Measurements from ENCODE around the gene SLC30A2. TPM values are rescaled to one million over a fixed set of nuclear protein-coding genes. Genes with fewer than 3 reads are reported as not detected.

SLC30A2 gene
- total and polyA plus RNA-seq, 9 of the 15 experiments (the other 6 are each of a cell fraction or from before 2014, with no cell fraction given), result 0.01 to 0.18 (median 0.06) TPM; not detected in 3

Small RNA genes within 50 kb of the gene (small RNA-seq; reads per million reads assigned to genes)
- gene RF00283, result not detected
- gene RF00492, result not detected

Other genes starting within 250 kb of the SLC30A2 start
Only the 7 nearest of the 17 such genes appear.
- gene PAFAH2, start 48.1 kb downstream of the SLC30A2 start, total RNA-seq (2014; rRNA removed), result 5.5 and 6.5 TPM in 2 replicates
- gene PAFAH2, start 48.1 kb downstream of the SLC30A2 start, total RNA-seq (2014; rRNA removed; fragmentation: Illumina TruSeq; extraction: Trizol), result 6.4 and 6.8 TPM in 2 replicates
- 6.3 and 6.4 TPM in 2 replicates for gene PAFAH2, start 48.1 kb downstream of the SLC30A2 start, total RNA-seq (2015; rRNA removed; fragmentation: Illumina TruSeq; extraction: Trizol)
- gene PAFAH2, start 48.1 kb downstream of the SLC30A2 start, total RNA-seq (2021), result 4.7 and 5.9 TPM in 2 replicates
- gene PAFAH2, start 48.1 kb downstream of the SLC30A2 start, polyA plus RNA-seq (2011; rRNA removed), result 7.5 and 10.9 TPM in 2 replicates
- 7.0 and 8.7 TPM in 2 replicates for gene PAFAH2, start 48.1 kb downstream of the SLC30A2 start, polyA plus RNA-seq (2014; fragmentation: Illumina TruSeq; extraction: Trizol)
- 1 to 10 TPM; 4.2 to 7.0 TPM for gene PAFAH2, start 48.1 kb downstream of the SLC30A2 start, polyA plus RNA-seq (2014; fragmentation: Nextera tagmentation; extraction: Ambion mirVana)
- gene PAFAH2, start 48.1 kb downstream of the SLC30A2 start, polyA plus RNA-seq (2014; rRNA removed), result 6.0 and 6.9 TPM in 2 replicates
- gene EXTL1, start 24.3 kb downstream of the SLC30A2 start, total RNA-seq (2014; rRNA removed), result 0.12 and 0.23 TPM in 2 replicates
- gene EXTL1, start 24.3 kb downstream of the SLC30A2 start, total RNA-seq (2014; rRNA removed; fragmentation: Illumina TruSeq; extraction: Trizol), result 0.04 TPM in 1 of 2 replicates, not detected in the other
- 0.07 and 0.08 TPM in 2 replicates for gene EXTL1, start 24.3 kb downstream of the SLC30A2 start, total RNA-seq (2015; rRNA removed; fragmentation: Illumina TruSeq; extraction: Trizol)
- 0.13 and 0.16 TPM in 2 replicates for gene EXTL1, start 24.3 kb downstream of the SLC30A2 start, total RNA-seq (2021)
- gene EXTL1, start 24.3 kb downstream of the SLC30A2 start, polyA plus RNA-seq (2011; rRNA removed), result 0.07 and 0.11 TPM in 2 replicates
- gene EXTL1, start 24.3 kb downstream of the SLC30A2 start, polyA plus RNA-seq (2014; fragmentation: Illumina TruSeq; extraction: Trizol), result 0.06 TPM in 1 of 2 replicates, not detected in the other
- gene EXTL1, start 24.3 kb downstream of the SLC30A2 start, polyA plus RNA-seq (2014; fragmentation: Nextera tagmentation; extraction: Ambion mirVana), result not detected
- gene EXTL1, start 24.3 kb downstream of the SLC30A2 start, polyA plus RNA-seq (2014; rRNA removed), result 0.09 and 0.16 TPM in 2 replicates
- 0.24 and 0.50 TPM in 2 replicates for gene TRIM63, start 21.5 kb upstream of the SLC30A2 start, total RNA-seq (2014; rRNA removed)
- 0.32 and 0.36 TPM in 2 replicates for gene TRIM63, start 21.5 kb upstream of the SLC30A2 start, total RNA-seq (2014; rRNA removed; fragmentation: Illumina TruSeq; extraction: Trizol)
- gene TRIM63, start 21.5 kb upstream of the SLC30A2 start, total RNA-seq (2015; rRNA removed; fragmentation: Illumina TruSeq; extraction: Trizol), result 0.19 and 0.22 TPM in 2 replicates
- gene TRIM63, start 21.5 kb upstream of the SLC30A2 start, total RNA-seq (2021), result 0.16 and 0.44 TPM in 2 replicates
- gene TRIM63, start 21.5 kb upstream of the SLC30A2 start, polyA plus RNA-seq (2011; rRNA removed), result 0.42 and 0.57 TPM in 2 replicates
- gene TRIM63, start 21.5 kb upstream of the SLC30A2 start, polyA plus RNA-seq (2014; fragmentation: Illumina TruSeq; extraction: Trizol), result 0.28 and 0.48 TPM in 2 replicates
- under 1 TPM; 0.08 to 0.10 TPM for gene TRIM63, start 21.5 kb upstream of the SLC30A2 start, polyA plus RNA-seq (2014; fragmentation: Nextera tagmentation; extraction: Ambion mirVana)
- gene TRIM63, start 21.5 kb upstream of the SLC30A2 start, polyA plus RNA-seq (2014; rRNA removed), result 0.22 and 0.40 TPM in 2 replicates
- gene PDIK1L, start 65.7 kb upstream of the SLC30A2 start, total RNA-seq (2014; rRNA removed), result 12.8 and 13.7 TPM in 2 replicates
- 30.2 and 36.1 TPM in 2 replicates for gene PDIK1L, start 65.7 kb upstream of the SLC30A2 start, total RNA-seq (2014; rRNA removed; fragmentation: Illumina TruSeq; extraction: Trizol)
- 21.6 and 23.3 TPM in 2 replicates for gene PDIK1L, start 65.7 kb upstream of the SLC30A2 start, total RNA-seq (2015; rRNA removed; fragmentation: Illumina TruSeq; extraction: Trizol)
- 26.3 TPM in 2 replicates for gene PDIK1L, start 65.7 kb upstream of the SLC30A2 start, total RNA-seq (2021)
- gene PDIK1L, start 65.7 kb upstream of the SLC30A2 start, polyA plus RNA-seq (2011; rRNA removed), result 23.8 and 24.5 TPM in 2 replicates
- 19.8 and 20.0 TPM in 2 replicates for gene PDIK1L, start 65.7 kb upstream of the SLC30A2 start, polyA plus RNA-seq (2014; fragmentation: Illumina TruSeq; extraction: Trizol)
- gene PDIK1L, start 65.7 kb upstream of the SLC30A2 start, polyA plus RNA-seq (2014; fragmentation: Nextera tagmentation; extraction: Ambion mirVana), result 10 to 100 TPM; 14.7 to 21.5 TPM
- gene PDIK1L, start 65.7 kb upstream of the SLC30A2 start, polyA plus RNA-seq (2014; rRNA removed), result 13.6 and 13.9 TPM in 2 replicates
- 0.64 and 0.69 TPM in 2 replicates for gene FAM110D, start 113.0 kb upstream of the SLC30A2 start, total RNA-seq (2014; rRNA removed)
- gene FAM110D, start 113.0 kb upstream of the SLC30A2 start, total RNA-seq (2014; rRNA removed; fragmentation: Illumina TruSeq; extraction: Trizol), result 0.26 and 0.33 TPM in 2 replicates
- 0.29 and 0.34 TPM in 2 replicates for gene FAM110D, start 113.0 kb upstream of the SLC30A2 start, total RNA-seq (2015; rRNA removed; fragmentation: Illumina TruSeq; extraction: Trizol)
- gene FAM110D, start 113.0 kb upstream of the SLC30A2 start, total RNA-seq (2021), result 0.58 and 0.62 TPM in 2 replicates
- 0.60 and 0.67 TPM in 2 replicates for gene FAM110D, start 113.0 kb upstream of the SLC30A2 start, polyA plus RNA-seq (2011; rRNA removed)
- gene FAM110D, start 113.0 kb upstream of the SLC30A2 start, polyA plus RNA-seq (2014; fragmentation: Illumina TruSeq; extraction: Trizol), result 0.18 and 0.33 TPM in 2 replicates
- gene FAM110D, start 113.0 kb upstream of the SLC30A2 start, polyA plus RNA-seq (2014; fragmentation: Nextera tagmentation; extraction: Ambion mirVana), result under 1 TPM; 0.04 to 0.11 TPM
- gene FAM110D, start 113.0 kb upstream of the SLC30A2 start, polyA plus RNA-seq (2014; rRNA removed), result 0.80 and 1.1 TPM in 2 replicates
- not detected in 2 replicates for gene C1orf232, start 122.8 kb upstream of the SLC30A2 start, total RNA-seq (2014; rRNA removed)
- not detected in 2 replicates for gene C1orf232, start 122.8 kb upstream of the SLC30A2 start, total RNA-seq (2014; rRNA removed; fragmentation: Illumina TruSeq; extraction: Trizol)
- gene C1orf232, start 122.8 kb upstream of the SLC30A2 start, total RNA-seq (2015; rRNA removed; fragmentation: Illumina TruSeq; extraction: Trizol), result not detected in 2 replicates
- gene C1orf232, start 122.8 kb upstream of the SLC30A2 start, total RNA-seq (2021), result not detected in 2 replicates
- not detected in 2 replicates for gene C1orf232, start 122.8 kb upstream of the SLC30A2 start, polyA plus RNA-seq (2011; rRNA removed)
- gene C1orf232, start 122.8 kb upstream of the SLC30A2 start, polyA plus RNA-seq (2014; fragmentation: Illumina TruSeq; extraction: Trizol), result not detected in 2 replicates
- gene C1orf232, start 122.8 kb upstream of the SLC30A2 start, polyA plus RNA-seq (2014; fragmentation: Nextera tagmentation; extraction: Ambion mirVana), result not detected
- gene C1orf232, start 122.8 kb upstream of the SLC30A2 start, polyA plus RNA-seq (2014; rRNA removed), result not detected in 2 replicates
- 233 and 259 TPM in 2 replicates for gene ZNF593, start 123.8 kb upstream of the SLC30A2 start, total RNA-seq (2014; rRNA removed)
- gene ZNF593, start 123.8 kb upstream of the SLC30A2 start, total RNA-seq (2014; rRNA removed; fragmentation: Illumina TruSeq; extraction: Trizol), result 16.2 and 32.2 TPM in 2 replicates
- 66.3 and 76.7 TPM in 2 replicates for gene ZNF593, start 123.8 kb upstream of the SLC30A2 start, total RNA-seq (2015; rRNA removed; fragmentation: Illumina TruSeq; extraction: Trizol)
- gene ZNF593, start 123.8 kb upstream of the SLC30A2 start, total RNA-seq (2021), result 125 and 144 TPM in 2 replicates
- 48.2 and 51.6 TPM in 2 replicates for gene ZNF593, start 123.8 kb upstream of the SLC30A2 start, polyA plus RNA-seq (2011; rRNA removed)
- 37.2 and 58.8 TPM in 2 replicates for gene ZNF593, start 123.8 kb upstream of the SLC30A2 start, polyA plus RNA-seq (2014; fragmentation: Illumina TruSeq; extraction: Trizol)
- gene ZNF593, start 123.8 kb upstream of the SLC30A2 start, polyA plus RNA-seq (2014; fragmentation: Nextera tagmentation; extraction: Ambion mirVana), result 10 to 100 TPM in 1 of 2 experiments, 1 to 10 TPM in 1; 9.8 to 27.1 TPM
- 313 and 334 TPM in 2 replicates for gene ZNF593, start 123.8 kb upstream of the SLC30A2 start, polyA plus RNA-seq (2014; rRNA removed)